ENCODE results near the gene ANTXR2. TPM values are rescaled to one million over a fixed set of nuclear protein-coding genes. Genes with fewer than 3 reads are reported as not detected.
A peak's percentile ranks its signal among the peaks of the same experiment; 100 is the strongest.

ANTXR2 gene
- total RNA-seq, 2 donors from 2014 or later, result 38.6 to 60.1 TPM

- Mint-ChIP-seq H3K36me3 (no peaks in the 10 kb centered on the region), H3K4me1 (ENCODE audit: low read depth in 2 of 2) (no peaks in the 10 kb centered on the region), H3K4me3 (no peak overlapping the region), H3K27ac (no peak overlapping the region), H3K9me3 (peaks cover 3% of the 10 kb centered on the region), H3K27me3 (no peaks in the 10 kb centered on the region)
- ATAC-seq (no peak), DNase-seq (ENCODE audit: low spot score) (no peak)
Observed at GRCh38 chr4:79886021-79886420, 187.0 kb downstream of the ANTXR2 start.

- Mint-ChIP-seq H3K4me1 (ENCODE audit: low read depth in 2 of 2) (no peaks in the 10 kb centered on the region), H3K4me3 (no peak overlapping the region), H3K9me3 (peaks cover 4% of the 10 kb centered on the region), H3K27me3 (no peaks in the 10 kb centered on the region), H3K36me3 (no peaks in the 10 kb centered on the region), H3K27ac (no peak overlapping the region)
- ATAC-seq (no peak), DNase-seq (ENCODE audit: low spot score) (no peak)
Observed at GRCh38 chr4:79883290-79883689, 189.7 kb downstream of the ANTXR2 start.

- DNase-seq (ENCODE audit: low spot score), result no peak
- no peak overlapping the region for H3K27ac Mint-ChIP-seq
- H3K9me3 Mint-ChIP-seq, result peaks cover 7% of the 10 kb centered on the region
- no peaks in the 10 kb centered on the region for H3K4me1 Mint-ChIP-seq (ENCODE audit: low read depth in 2 of 2)
- no peaks in the 10 kb centered on the region for H3K36me3 Mint-ChIP-seq
- no peak overlapping the region for H3K4me3 Mint-ChIP-seq
- no peaks in the 10 kb centered on the region for H3K27me3 Mint-ChIP-seq
- no peak for ATAC-seq
Observed at GRCh38 chr4:79882806-79883205, 190.2 kb downstream of the ANTXR2 start.

GRCh38 chr4:79881407-79881806 is 191.6 kb downstream of the ANTXR2 start:
- DNase-seq (ENCODE audit: low spot score) (no peak), ATAC-seq (no peak)
- no peak overlapping the region for H3K4me3 Mint-ChIP-seq
- no peak overlapping the region for H3K27ac Mint-ChIP-seq
- no peaks in the 10 kb centered on the region for H3K4me1 Mint-ChIP-seq (ENCODE audit: low read depth in 2 of 2)
- no peaks in the 10 kb centered on the region for H3K36me3 Mint-ChIP-seq
- H3K27me3 Mint-ChIP-seq, result no peaks in the 10 kb centered on the region
- peaks cover 3% of the 10 kb centered on the region for H3K9me3 Mint-ChIP-seq

- peaks cover 3% of the 10 kb centered on the region for H3K9me3 Mint-ChIP-seq
- H3K4me1 Mint-ChIP-seq (ENCODE audit: low read depth in 2 of 2), result no peaks in the 10 kb centered on the region
- ATAC-seq, result no peak
- H3K36me3 Mint-ChIP-seq, result no peaks in the 10 kb centered on the region
- H3K27ac Mint-ChIP-seq, result no peak overlapping the region
- H3K27me3 Mint-ChIP-seq, result no peaks in the 10 kb centered on the region
- no peak for DNase-seq (ENCODE audit: low spot score)
- H3K4me3 Mint-ChIP-seq, result no peak overlapping the region
Observed at GRCh38 chr4:79877511-79877910, 195.5 kb downstream of the ANTXR2 start.

GRCh38 chr4:79875344-79875899 is 197.6 kb downstream of the ANTXR2 start:
- ATAC-seq (no peak), DNase-seq (ENCODE audit: low spot score) (no peak)
- no peak overlapping the region for H3K27ac Mint-ChIP-seq
- H3K36me3 Mint-ChIP-seq, result no peaks in the 10 kb centered on the region
- no peaks in the 10 kb centered on the region for H3K4me1 Mint-ChIP-seq (ENCODE audit: low read depth in 2 of 2)
- H3K9me3 Mint-ChIP-seq, result peaks cover 3% of the 10 kb centered on the region
- H3K27me3 Mint-ChIP-seq, result no peaks in the 10 kb centered on the region
- H3K4me3 Mint-ChIP-seq, result no peak overlapping the region

GRCh38 chr4:79874197-79874596 is 198.8 kb downstream of the ANTXR2 start:
- no peaks in the 10 kb centered on the region for H3K4me1 Mint-ChIP-seq (ENCODE audit: low read depth in 2 of 2)
- DNase-seq (ENCODE audit: low spot score), result no peak
- H3K9me3 Mint-ChIP-seq, result peaks cover 3% of the 10 kb centered on the region
- H3K27ac Mint-ChIP-seq, result no peak overlapping the region
- H3K36me3 Mint-ChIP-seq, result no peaks in the 10 kb centered on the region
- no peaks in the 10 kb centered on the region for H3K27me3 Mint-ChIP-seq
- peak in 1 of 2 donors; percentile 11 for ATAC-seq
- no peak overlapping the region for H3K4me3 Mint-ChIP-seq

GRCh38 chr4:79872738-79873137 is 200.3 kb downstream of the ANTXR2 start:
- Mint-ChIP-seq H3K4me1 (ENCODE audit: low read depth in 2 of 2) (no peaks in the 10 kb centered on the region), H3K9me3 (no peaks in the 10 kb centered on the region), H3K27me3 (no peaks in the 10 kb centered on the region), H3K36me3 (no peaks in the 10 kb centered on the region), H3K4me3 (no peak overlapping the region), H3K27ac (no peak overlapping the region)
- DNase-seq (ENCODE audit: low spot score) (no peak), ATAC-seq (no peak)

GRCh38 chr4:79871961-79872360 is 201.1 kb downstream of the ANTXR2 start:
- DNase-seq (ENCODE audit: low spot score) (no peak), ATAC-seq (no peak)
- no peaks in the 10 kb centered on the region for H3K36me3 Mint-ChIP-seq
- no peaks in the 10 kb centered on the region for H3K9me3 Mint-ChIP-seq
- no peak overlapping the region for H3K4me3 Mint-ChIP-seq
- no peaks in the 10 kb centered on the region for H3K27me3 Mint-ChIP-seq
- no peak overlapping the region for H3K27ac Mint-ChIP-seq
- H3K4me1 Mint-ChIP-seq (ENCODE audit: low read depth in 2 of 2), result no peaks in the 10 kb centered on the region

GRCh38 chr4:79869597-79870237 is 203.3 kb downstream of the ANTXR2 start:
- Mint-ChIP-seq H3K4me3 (no peak overlapping the region), H3K4me1 (ENCODE audit: low read depth in 2 of 2) (no peaks in the 10 kb centered on the region), H3K27ac (no peak overlapping the region), H3K9me3 (no peaks in the 10 kb centered on the region), H3K36me3 (no peaks in the 10 kb centered on the region), H3K27me3 (peaks cover 0 to under 1% of the 10 kb centered on the region in 2 donors)
- ATAC-seq (no peak), DNase-seq (ENCODE audit: low spot score) (no peak)

- no peak for DNase-seq (ENCODE audit: low spot score)
- H3K9me3 Mint-ChIP-seq, result peaks cover 2% of the 10 kb centered on the region
- H3K4me1 Mint-ChIP-seq (ENCODE audit: low read depth in 2 of 2), result no peaks in the 10 kb centered on the region
- no peak for ATAC-seq
- no peak overlapping the region for H3K27ac Mint-ChIP-seq
- H3K27me3 Mint-ChIP-seq, result peaks cover 0 to 3% of the 10 kb centered on the region in 2 donors
- H3K36me3 Mint-ChIP-seq, result no peaks in the 10 kb centered on the region
- H3K4me3 Mint-ChIP-seq, result no peak overlapping the region
Observed at GRCh38 chr4:79865201-79865597, 207.8 kb downstream of the ANTXR2 start.

- ATAC-seq, result no peak
Observed at GRCh38 chr4:79864500-79865200, 208.4 kb downstream of the ANTXR2 start.

GRCh38 chr4:79863333-79863732 is 209.7 kb downstream of the ANTXR2 start:
- Mint-ChIP-seq H3K9me3 (peaks cover 2% of the 10 kb centered on the region), H3K4me1 (ENCODE audit: low read depth in 2 of 2) (no peaks in the 10 kb centered on the region), H3K27ac (no peak overlapping the region), H3K4me3 (no peak overlapping the region), H3K27me3 (peaks cover 0 to 3% of the 10 kb centered on the region in 2 donors), H3K36me3 (no peaks in the 10 kb centered on the region)
- DNase-seq (ENCODE audit: low spot score), result no peak
- ATAC-seq, result no peak

More at GRCh38 chr4:79864500-79865200, 208.4 kb downstream of the ANTXR2 start:
- Mint-ChIP-seq H3K36me3 (no peaks in the 10 kb centered on the region), H3K4me3 (no peak overlapping the region), H3K4me1 (ENCODE audit: low read depth in 2 of 2) (no peaks in the 10 kb centered on the region), H3K9me3 (peaks cover 2% of the 10 kb centered on the region), H3K27ac (no peak overlapping the region), H3K27me3 (peaks cover 0 to 3% of the 10 kb centered on the region in 2 donors)
- DNase-seq (ENCODE audit: low spot score), result no peak

GRCh38 chr4:79862821-79863220 is 210.2 kb downstream of the ANTXR2 start:
- H3K4me3 Mint-ChIP-seq, result no peak overlapping the region
- H3K36me3 Mint-ChIP-seq, result no peaks in the 10 kb centered on the region
- H3K27me3 Mint-ChIP-seq, result peaks cover 0 to 3% of the 10 kb centered on the region in 2 donors
- H3K4me1 Mint-ChIP-seq (ENCODE audit: low read depth in 2 of 2), result no peaks in the 10 kb centered on the region
- no peak overlapping the region for H3K27ac Mint-ChIP-seq
- ATAC-seq (no peak), DNase-seq (ENCODE audit: low spot score) (no peak)
- peaks cover 2% of the 10 kb centered on the region for H3K9me3 Mint-ChIP-seq
